ENCODE results near the gene MT1F.

DNA sequence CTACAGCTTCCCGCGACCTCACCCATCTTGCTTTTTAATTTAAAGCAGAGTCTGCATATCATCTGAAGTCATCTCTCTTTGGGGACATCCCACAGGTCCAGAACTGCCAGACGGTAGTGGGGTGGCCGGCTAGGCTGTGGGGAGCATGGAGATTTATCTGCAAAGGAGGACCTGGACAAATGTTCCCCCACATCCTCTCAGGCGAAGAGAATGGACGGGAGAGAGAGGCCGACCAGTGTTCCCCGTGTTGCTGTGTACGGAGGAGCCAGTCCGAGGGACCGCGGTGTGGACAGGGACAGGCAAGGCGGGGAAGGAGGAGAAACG lies 26.0 kb upstream of the MT1F start:
- TF ChIP-seq CTCF (IDR thresholded peaks at IDR 0.05) (no peak), POLR2A (IDR thresholded peaks at IDR 0.05) (no peak)

Measured in right lobe of liver (tissue), 4 donors.